ENCODE results near the gene SLC25A21. TPM values are rescaled to one million over a fixed set of nuclear protein-coding genes. Genes with fewer than 3 reads are reported as not detected.

Gene SLC25A21
- total RNA-seq, 1 experiment from 2014 or later, result 7.1 TPM

DNA sequence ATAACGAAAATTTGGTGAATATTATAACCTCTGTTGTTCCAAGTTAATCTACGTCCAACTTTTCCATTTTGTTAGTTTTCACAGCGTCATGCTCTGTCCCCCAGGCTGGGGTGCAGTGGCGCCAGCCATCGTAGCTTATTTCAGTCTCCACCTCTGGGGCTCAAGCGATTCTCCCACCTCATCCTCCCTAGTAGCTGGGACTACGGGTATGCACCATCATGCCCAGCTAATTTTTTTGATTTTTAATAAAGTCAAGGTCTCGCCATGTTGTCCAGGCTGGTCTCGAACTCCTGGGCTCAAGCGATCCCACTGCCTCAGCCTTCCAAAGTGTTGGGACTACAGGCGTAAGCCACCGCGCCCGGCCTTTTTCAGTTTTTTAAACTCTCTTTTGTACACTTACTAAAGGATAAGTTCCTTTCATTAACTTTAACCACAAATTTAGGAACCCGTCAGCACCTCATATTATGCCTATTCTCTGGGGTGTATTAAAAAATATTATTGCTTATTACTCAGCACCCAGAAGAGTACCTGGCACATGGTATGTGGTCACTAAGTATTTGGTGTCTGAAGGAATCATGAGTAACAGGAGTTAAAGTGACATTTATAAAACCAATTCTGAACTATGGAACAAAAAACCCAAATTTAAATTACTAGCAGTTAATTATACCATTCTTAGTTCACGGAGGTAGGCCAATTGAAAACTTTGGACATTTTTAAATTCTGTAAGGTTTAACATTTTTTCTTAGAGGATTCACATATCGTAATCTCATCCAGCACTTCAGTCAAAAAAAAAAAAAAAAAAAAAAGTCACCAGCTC, 24.4 kb upstream of the SLC25A21 start:
- Mint-ChIP-seq H3K4me3 (peak overlapping the region; percentile 89 to 92), H3K9me3 (no peaks in the 10 kb centered on the region), H3K4me1 (peaks cover 15 to 28% of the 10 kb centered on the region in 2 experiments), H3K36me3 (ENCODE audit: insufficient read depth in 1 of 3, low read depth in 3 of 3) (no peaks in the 10 kb centered on the region; a peak in 1 of 7 replicates), H3K27ac (peak overlapping the region in 2 of 3 experiments; percentile 86 to 97; a peak in 2 of 7 replicates), H3K27me3 (ENCODE audit: low read depth) (peaks cover 10% of the 10 kb centered on the region)
- Histone ChIP-seq H3K27me3 (ENCODE audit: insufficient read depth, low read length) (no peaks in the 10 kb centered on the region), H3K23me2 (ENCODE audit: insufficient read length, low read depth, low read length, poor library complexity, severe bottlenecking) (peaks cover 11% of the 10 kb centered on the region), H2AFZ (ENCODE audit: low read length) (no peak overlapping the region), H4K20me1 (ENCODE audit: control insufficient read depth, insufficient read depth, insufficient read length) (no peaks in the 10 kb centered on the region), H3K23ac (ENCODE audit: insufficient read length, low read depth, low read length) (no peak overlapping the region), H2BK5ac (ENCODE audit: insufficient read length, low read length) (no peak overlapping the region), H4K8ac (replicated peaks; ENCODE audit: insufficient read length, low read depth, low read length) (no peak overlapping the region), H3K4ac (ENCODE audit: low read depth, low read length) (no peak overlapping the region), H4K5ac (ENCODE audit: insufficient read length, low read depth, low read length) (no peak overlapping the region), H2AK5ac (ENCODE audit: insufficient read length, low read length) (no peak overlapping the region), H2BK12ac (ENCODE audit: insufficient read length, low read depth, low read length) (no peak overlapping the region), H3T11ph (ENCODE audit: low read length) (no peak overlapping the region), H4K91ac (ENCODE audit: insufficient read length, low read depth, low read length) (no peak overlapping the region), H2BK15ac (ENCODE audit: low read depth, low read length) (no peak overlapping the region), H3K56ac (ENCODE audit: insufficient read length, low read depth, low read length) (no peak overlapping the region), H3K9me3 (ENCODE audit: control insufficient read depth, low read depth, low read length) (no peaks in the 10 kb centered on the region), H3K4me1 (ENCODE audit: insufficient read depth, low read length) (no peaks in the 10 kb centered on the region; the same call in 1 of the 2 replicates), H3K27ac (ENCODE audit: insufficient read length, low read depth, low read length) (no peak overlapping the region), H3K9ac (ENCODE audit: extremely low read depth, insufficient read length, low read length) (no peak overlapping the region), H2BK120ac (ENCODE audit: low read depth, low read length, poor library complexity, severe bottlenecking) (no peak overlapping the region), H3K18ac (ENCODE audit: insufficient read length, low read depth, low read length) (no peak overlapping the region), H3K4me2 (ENCODE audit: insufficient read depth, insufficient read length, low read length) (peak overlapping the region; percentile 90), H3K79me2 (ENCODE audit: insufficient read depth, low read length) (peaks cover 2% of the 10 kb centered on the region; the same call in 1 of the 2 replicates), H2BK20ac (ENCODE audit: low read depth, low read length, poor library complexity, severe bottlenecking) (no peak overlapping the region), H3K79me1 (ENCODE audit: insufficient read depth, low read depth, low read length, poor library complexity, severe bottlenecking) (no peaks in the 10 kb centered on the region), H3K14ac (ENCODE audit: insufficient read depth, low read length) (no peak overlapping the region; the same call in 1 of the 2 replicates)
- DNase-seq, result no peak
- WGBS (ENCODE audit: extremely low coverage, insufficient read length, low lambda C conversion rate), result no CpG with 5 or more reads among the region's 17 CpGs
- TF ChIP-seq, protein P1, sequence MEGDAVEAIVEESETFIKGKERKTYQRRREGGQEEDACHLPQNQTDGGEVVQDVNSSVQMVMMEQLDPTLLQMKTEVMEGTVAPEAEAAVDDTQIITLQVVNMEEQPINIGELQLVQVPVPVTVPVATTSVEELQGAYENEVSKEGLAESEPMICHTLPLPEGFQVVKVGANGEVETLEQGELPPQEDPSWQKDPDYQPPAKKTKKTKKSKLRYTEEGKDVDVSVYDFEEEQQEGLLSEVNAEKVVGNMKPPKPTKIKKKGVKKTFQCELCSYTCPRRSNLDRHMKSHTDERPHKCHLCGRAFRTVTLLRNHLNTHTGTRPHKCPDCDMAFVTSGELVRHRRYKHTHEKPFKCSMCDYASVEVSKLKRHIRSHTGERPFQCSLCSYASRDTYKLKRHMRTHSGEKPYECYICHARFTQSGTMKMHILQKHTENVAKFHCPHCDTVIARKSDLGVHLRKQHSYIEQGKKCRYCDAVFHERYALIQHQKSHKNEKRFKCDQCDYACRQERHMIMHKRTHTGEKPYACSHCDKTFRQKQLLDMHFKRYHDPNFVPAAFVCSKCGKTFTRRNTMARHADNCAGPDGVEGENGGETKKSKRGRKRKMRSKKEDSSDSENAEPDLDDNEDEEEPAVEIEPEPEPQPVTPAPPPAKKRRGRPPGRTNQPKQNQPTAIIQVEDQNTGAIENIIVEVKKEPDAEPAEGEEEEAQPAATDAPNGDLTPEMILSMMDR (conservative IDR thresholded peaks at IDR 0.05), result no peak

Measured in H9 (cell line).